GM20431 (cell line): ENCODE measurements around the gene SPATA31D4.
"Not testable (repeated sequence)": the region's sequence is repeated elsewhere in the genome, so short reads cannot be mapped to it uniquely, and the experiment has no call there.

ENCODE experiments used
- in situ Hi-C: fragments of 300-500 bp; cut with MseI, MboI; formaldehyde crosslinking; loops from one replicate; pipeline ENCODE4 v1.15.0; 2020; ENCODE audit warnings: low sequenced_read_pairs; ENCODE audit not compliant: unreplicated experiment

SPATA31D4 gene

DNA sequence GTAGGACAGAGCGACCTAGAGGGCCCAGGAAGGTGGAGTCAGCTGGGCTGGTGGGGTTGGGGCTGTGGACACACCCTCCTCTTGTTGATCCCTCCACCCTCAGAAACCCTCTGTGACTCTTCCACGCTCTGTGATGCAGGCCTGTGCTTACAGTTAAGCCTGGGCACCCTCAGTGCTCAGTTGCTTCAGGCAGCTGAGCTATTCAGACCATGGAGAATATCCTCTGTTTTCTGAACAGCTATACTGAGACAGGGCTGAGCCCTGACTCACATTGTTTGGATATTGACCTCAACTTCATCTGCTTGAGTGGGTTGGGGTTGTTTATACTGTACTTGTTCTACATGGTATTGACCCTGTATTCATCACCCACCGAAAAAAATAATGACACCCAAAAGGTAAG, at the start of gene SPATA31D4:
TSS of gene SPATA31D4 (plus strand) at position 124 of the 400 bp plus-strand sequence. CDS start at position 210, 86 bp downstream.
- in situ Hi-C loops = not testable (repeated sequence)

DNA sequence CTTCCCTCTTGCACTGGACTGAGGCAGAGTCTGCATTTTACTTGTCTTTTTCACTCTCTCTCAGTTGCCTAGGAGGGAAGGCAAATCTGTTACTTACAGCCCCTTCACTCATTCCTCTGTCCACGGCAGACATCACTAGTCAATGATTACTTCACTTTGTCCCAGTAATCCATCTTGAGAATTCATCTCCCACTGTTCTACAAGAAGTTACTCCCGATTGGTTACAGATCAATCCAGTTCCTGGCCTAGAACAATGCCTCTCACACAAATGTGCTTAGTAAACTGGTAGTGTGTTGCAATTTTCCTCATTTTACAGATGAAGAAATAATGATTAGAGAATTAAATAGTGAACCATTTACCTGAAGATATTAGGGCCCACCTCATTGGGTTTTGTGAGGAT, 49.7 kb upstream of the SPATA31D4 start:
- in situ Hi-C loops = no loop called here

DNA sequence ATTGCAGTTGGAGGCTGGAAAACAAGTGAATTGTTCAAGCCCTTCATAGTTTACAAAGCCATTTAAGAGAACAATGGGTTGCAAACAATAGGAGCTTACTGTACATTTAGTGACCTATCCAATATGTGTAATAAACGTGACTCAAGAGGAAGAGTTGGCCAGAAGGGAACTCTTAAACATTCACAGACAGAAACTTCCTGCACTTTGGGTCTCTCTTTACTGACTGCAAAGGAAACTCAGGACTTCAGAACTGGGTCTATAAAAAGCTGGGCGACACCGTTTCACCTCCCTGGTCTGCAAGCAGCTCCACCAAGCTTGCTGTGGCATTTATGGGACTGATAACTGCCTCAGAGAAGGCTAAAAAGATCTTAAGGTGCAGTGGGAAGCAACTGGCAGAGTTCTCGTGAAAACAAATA, 48.7 kb upstream of the SPATA31D4 start:
- in situ Hi-C loops = no loop called here

DNA sequence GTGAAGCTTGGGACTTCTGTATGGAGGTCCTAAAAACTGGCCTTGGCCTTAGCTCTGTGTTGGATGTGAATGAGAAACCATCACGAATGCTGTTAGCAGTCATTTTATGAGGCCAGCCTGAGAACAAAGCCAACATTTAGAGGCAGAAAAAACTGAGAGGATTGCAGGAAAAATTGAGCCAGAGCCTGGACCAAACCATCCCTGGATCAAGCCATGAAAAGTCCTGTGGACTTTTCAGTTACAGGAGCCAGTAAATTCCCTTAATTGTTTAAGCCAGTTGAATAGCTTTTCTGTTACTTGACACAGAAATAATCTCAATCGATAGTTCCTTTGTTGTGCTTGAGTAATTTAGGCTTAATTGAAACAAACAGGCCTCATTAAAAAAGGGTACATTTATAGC, 42.6 kb upstream of the SPATA31D4 start:
- in situ Hi-C loops = no loop called here

DNA sequence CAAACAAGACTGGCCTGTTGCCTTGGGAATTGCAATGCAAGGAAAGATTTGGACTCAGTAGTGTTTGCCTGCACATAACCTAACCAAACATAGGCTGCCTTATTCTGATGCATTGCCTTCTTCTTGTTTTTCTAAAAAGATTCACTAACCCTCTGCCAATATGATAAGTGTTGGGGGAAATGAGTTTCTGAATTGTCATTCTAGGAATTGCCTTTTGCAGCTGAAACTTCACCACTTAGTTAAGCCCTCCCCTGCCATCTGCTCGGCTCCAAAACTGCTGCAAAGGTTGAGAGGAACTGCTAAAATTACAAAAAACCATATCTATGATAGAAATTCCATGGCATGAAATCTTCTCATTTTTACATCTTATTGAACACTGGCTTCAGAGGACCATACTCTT, 41.6 kb upstream of the SPATA31D4 start:
- in situ Hi-C loops = no loop called here

DNA sequence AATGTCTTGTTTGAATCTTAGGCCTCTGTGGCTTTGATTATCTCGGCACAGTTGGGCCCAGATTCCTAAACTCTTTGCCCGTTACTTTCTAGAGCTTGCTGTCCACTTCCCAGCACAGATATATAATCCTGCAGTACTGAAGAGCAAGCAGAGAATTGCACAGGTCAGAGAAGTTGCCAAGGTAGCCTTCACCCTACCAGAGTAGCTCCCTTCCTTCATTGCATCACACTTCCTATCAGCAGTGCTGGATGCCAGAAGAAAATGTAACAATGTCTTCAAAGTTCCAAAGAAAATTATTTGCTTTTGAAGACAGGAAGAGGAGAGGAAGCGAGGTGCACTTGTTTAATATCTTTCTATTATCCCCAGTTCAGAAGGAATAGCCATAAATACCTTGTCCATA, 38.1 kb upstream of the SPATA31D4 start:
- in situ Hi-C loops = no loop called here

DNA sequence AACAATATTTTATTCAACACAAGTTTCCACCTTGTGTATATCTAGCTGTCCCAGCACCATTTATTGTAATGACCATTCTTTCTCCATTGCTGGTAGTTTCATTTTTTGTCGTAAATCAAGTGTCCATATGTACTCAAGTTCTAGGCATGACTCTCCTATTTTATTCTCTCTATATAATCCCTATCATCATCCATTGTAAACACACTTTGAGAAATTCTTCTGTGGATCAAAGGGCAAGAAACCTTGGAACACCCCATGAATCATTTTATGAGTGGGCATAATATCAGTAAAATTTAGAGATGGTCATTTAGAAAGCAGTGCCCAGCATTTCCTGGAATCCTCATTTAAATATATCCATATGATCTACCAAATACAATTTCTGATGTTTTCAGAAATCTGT, 35.8 kb upstream of the SPATA31D4 start:
- in situ Hi-C loops = no loop called here

DNA sequence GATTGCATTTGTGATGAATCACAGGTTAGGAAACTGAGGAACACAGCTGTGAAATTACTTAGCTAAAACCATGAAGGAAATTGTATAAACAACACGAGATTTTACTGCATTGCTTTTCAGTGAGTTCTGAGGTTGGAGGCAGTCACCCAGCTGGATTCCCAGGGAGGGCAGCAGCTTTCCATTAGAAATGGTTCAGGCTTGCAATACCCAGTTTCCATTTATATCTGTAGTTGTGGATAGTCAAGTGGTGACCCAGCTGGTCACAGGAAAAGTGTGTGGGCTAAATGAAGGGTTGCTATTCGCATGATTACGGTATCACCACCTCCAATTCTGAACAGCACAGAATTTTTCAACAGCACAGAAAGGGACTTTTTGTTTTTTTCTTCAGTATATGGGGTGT, 34.3 kb upstream of the SPATA31D4 start:
- in situ Hi-C loops = no loop called here

DNA sequence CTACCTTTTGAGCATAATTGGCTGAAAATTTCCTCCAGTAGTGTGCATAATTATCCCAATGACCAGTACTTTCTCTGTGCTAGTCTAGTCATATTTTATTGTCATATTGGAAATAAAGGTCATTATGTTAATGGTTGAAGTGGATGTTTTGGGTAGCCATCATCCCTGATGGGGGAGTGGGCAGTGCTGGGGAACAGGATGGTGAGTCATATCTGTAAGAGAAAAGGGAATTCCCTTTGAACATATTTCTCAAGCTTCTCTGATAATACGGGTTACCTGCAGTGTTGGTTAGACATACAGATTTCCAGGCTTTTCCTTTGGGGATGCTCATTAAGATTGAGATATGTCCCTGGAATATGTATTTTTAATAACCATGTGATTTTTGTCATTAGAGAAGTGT, 33.3 kb upstream of the SPATA31D4 start:
- in situ Hi-C loops = no loop called here

DNA sequence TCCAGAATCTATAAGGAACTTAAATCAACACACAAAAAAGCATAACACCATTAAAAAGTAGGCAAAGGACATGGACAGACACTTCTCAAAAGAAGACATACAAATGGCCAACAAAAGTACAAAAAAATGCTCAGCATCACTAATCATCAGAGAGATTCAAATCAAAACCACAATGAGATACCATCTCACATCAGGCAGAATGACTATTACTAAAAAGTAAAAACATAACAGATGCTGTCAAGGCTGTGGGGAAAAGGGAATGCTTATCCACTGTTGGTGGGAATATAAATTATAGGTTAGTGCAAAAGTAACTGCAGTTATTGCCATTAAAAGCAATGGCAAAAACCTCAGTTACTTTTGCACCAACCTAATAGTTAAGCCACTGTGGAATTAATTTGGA, 32.2 kb upstream of the SPATA31D4 start:
- in situ Hi-C loops = no loop called here

DNA sequence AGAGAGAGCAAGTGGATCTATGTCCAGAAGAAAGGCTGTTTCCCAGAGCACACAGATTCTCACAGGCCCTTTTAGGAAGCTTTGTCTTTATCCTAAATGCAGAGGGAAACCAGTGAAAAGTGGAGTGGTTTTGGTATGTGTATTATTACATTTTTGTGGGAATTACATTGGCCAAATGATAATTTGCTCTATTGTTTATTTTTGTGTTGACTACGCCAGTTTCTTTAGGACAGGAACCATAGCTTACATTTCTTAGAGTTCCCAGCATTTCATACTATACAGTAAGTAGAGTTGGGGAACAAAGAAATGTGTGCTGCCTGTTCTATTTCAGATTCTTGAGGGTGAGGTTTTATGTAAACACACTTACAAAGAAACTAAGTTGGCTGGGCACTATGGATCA, 29.4 kb upstream of the SPATA31D4 start:
- in situ Hi-C loops = no loop called here

DNA sequence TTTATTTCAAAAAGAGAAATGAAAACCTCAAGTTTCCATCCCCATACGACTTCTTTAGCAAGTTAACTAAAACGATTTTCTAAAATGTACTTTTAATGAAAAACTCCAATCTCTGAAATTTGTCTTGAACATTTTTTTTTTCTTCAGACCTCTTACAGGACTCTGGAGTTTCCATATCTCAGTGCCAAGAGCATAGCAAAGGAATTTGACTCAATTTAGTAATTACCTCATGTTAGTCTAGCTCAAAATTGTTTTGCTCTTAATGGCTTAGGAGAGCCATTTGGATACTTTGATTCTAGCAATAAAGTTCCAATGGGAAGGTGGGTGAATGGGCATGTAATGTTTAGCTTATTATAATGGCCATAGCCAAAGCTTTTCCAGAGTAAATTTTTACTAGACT, 26.0 kb upstream of the SPATA31D4 start:
- in situ Hi-C loops = no loop called here

DNA sequence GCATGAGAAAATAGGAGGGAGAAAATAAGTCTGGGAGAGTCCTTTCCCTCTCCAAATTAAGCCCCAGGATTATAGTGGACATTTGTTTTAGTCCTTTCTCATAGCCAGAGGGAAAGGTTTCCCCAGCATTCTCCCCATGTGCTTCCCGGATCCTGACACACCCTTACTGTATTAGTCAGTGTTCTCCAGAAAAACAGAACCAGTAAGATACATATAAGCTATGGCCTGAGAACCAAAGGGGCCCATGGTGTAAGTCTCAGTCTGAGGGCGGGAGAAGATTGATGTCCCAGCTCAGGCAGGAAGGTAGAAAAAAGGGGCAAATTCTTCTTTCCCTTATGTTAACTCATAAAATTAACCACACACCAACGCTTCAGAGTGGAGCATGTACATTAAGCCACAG, 25.6 kb upstream of the SPATA31D4 start:
- in situ Hi-C loops = no loop called here

DNA sequence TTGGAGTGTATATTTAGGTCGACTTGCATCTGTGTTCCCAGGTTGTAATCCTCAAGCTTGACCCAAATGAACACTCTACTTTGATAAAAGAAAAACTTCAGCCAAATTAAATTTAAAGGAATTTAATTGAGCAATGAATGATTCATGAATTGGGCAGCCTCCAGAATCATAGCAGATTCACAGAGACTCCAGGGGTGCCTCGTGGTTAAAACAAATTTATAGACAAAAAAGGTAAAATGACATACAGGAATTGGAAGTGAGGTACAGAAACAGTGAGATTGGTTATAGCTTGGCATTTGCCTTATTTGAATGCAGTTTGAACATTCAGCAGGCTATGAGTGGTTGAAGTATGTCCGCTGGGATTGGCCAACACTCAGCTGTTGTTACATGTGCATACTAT, 21.6 kb upstream of the SPATA31D4 start:
- in situ Hi-C loops = no loop called here

DNA sequence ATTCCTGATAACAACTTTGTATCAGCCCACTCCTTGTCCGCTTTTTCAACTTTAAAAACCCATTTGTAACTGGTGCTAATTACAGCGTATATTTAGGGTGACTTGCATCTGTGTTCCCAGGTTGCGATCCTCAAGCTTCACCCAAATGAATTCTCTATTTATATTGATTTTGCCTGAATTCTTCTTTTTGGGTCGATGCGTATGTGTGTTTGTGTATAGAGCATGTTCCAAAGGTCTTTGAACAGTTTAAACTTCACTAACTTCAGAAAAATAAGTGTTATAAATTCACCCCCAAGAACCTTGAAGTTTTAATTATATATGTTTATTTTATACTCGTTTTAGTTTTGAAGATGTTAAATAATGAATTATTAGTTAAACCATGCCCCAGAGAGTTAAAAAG, 16.1 kb upstream of the SPATA31D4 start:
- in situ Hi-C loops = no loop called here

DNA sequence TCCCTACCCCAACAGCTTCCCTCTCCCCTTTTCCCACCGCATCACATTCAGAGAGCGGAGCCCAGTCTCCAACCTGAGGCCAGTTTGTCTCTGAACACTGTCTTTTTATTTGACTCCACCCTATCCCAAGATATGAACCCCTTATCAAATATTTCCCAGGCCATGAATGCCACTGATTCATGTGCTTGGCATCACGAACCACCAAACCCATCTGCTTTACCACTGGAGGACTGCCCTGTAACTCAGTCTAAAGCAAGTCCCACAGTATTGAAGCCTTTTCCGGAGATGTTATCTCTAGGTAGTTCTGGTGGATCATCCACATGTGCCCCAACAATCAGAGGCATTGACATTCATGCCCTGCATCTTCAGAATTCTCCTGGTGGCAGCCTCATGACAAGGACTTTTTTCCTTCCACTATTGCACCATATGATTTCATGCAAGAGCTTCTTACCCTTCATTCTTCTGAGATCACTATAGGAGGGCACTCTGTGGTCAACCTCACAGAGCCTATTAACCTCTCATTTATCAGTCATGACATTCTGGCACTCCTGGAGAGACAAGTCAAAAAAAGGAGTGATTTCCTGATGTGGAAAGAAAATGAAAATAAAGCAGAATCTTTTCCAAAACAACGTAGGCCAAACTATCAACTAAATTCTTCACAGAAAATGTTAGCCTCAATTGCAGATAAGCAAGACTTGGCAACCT, 12.3 kb upstream of the SPATA31D4 start:
- in situ Hi-C loops = no loop called here

DNA sequence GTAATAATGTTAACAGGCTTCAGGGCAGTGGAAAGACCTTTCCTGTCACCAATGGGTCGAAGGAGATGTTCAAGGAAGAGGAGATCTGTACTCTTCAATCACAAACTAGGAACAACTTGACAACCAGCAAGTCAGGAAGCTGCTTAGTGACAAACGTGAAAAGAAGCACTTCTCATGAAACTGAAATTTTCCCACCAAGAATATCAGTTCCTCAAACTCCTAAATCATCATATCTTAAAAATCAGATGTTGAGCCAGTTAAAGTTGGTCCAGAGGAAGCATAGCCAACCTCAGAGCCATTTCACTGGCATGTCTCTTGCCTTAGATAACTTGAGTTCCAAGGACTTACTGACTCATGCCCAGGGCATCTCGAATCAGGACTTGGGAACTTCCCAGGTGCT, 9.7 kb upstream of the SPATA31D4 start:
- in situ Hi-C loops = not testable (repeated sequence)

DNA sequence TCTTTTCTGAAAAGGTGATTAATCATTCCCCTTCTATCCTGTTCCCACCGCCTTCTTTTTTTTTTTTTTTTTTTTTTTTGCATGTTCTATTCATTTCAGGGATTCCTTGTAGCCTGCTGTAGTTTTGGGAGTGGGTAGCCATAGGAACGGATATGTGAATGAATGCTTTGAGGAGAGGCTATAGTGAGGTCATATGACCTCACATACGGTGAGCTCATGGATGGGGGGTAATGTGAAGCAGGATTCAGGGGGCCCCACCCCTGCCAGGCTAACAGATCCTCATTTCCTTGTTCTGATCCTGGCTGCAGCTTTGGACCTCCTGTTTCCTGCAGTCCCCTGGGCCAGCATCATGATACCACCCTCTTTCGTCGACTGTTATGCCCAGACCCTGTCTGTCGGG, 1.9 kb downstream of the SPATA31D4 start:
- in situ Hi-C loops = not testable (repeated sequence)

DNA sequence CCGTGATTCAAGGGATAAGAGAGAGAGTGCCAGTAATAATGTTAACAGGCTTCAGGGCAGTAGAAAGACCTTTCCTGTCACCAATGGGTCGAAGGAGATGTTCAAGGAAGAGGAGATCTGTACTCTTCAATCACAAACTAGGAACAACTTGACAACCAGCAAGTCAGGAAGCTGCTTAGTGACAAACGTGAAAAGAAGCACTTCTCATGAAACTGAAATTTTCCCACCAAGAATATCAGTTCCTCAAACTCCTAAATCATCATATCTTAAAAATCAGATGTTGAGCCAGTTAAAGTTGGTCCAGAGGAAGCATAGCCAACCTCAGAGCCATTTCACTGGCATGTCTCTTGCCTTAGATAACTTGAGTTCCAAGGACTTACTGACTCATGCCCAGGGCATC, 5.3 kb downstream of the SPATA31D4 start:
- in situ Hi-C loops = not testable (repeated sequence)

DNA sequence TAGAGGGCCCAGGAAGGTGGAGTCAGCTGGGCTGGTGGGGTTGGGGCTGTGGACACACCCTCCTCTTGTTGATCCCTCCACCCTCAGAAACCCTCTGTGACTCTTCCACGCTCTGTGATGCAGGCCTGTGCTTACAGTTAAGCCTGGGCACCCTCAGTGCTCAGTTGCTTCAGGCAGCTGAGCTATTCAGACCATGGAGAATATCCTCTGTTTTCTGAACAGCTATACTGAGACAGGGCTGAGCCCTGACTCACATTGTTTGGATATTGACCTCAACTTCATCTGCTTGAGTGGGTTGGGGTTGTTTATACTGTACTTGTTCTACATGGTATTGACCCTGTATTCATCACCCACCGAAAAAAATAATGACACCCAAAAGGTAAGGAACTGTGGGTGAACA, 15.2 kb downstream of the SPATA31D4 start, which contains the start of gene SPATA31D3:
TSS of gene SPATA31D3 (plus strand) at position 108 of the 400 bp plus-strand sequence. CDS start at position 194, 86 bp downstream.
- in situ Hi-C loops = not testable (repeated sequence)

DNA sequence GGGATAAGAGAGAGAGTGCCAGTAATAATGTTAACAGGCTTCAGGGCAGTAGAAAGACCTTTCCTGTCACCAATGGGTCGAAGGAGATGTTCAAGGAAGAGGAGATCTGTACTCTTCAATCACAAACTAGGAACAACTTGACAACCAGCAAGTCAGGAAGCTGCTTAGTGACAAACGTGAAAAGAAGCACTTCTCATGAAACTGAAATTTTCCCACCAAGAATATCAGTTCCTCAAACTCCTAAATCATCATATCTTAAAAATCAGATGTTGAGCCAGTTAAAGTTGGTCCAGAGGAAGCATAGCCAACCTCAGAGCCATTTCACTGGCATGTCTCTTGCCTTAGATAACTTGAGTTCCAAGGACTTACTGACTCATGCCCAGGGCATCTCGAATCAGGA, 20.4 kb downstream of the SPATA31D4 start:
- in situ Hi-C loops = not testable (repeated sequence)

DNA sequence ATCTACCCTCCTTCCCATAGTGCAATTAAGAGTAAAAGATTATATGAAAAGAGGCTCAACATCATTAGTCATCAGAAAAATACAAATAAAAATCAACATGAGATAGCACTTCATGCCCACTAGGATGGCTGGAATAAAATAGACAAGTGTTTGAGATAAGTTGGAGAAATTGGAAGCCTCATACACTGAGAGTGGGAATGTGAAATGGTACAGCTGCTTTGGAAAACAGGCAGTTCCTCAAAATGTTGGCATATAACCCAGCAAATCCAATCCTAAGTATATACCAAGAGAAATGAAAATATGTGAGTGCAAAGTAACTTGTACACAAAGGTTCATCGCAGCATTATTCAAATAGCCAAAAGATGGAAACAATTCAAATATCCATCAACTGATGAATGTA, 24.9 kb downstream of the SPATA31D4 start:
- in situ Hi-C loops = no loop called here
